GM23338 (cell line): Measurements from ENCODE around the gene SNRPD2.

ENCODE experiments used
- CTCF ChIP-seq, 2 experiments: fragments of 200-600 bp in 1 of 2; sonication (generic) in 1 of 2; conservative IDR thresholded peaks; 2 replicates each; pipeline versions ENCODE4 v1.5.1 to v1.6.1; 2016 to 2017; ENCODE audit warnings: antibody characterized with exemption in 2 of 2, low read depth in 2 of 2, mild to moderate bottlenecking in 2 of 2, moderate library complexity in 1 of 2
- EZH2 ChIP-seq: fragments of 200-600 bp; sonication (generic); IDR thresholded peaks from one replicate; pipeline ENCODE4 v1.8.0; 2017; ENCODE audit warnings: antibody characterized with exemption, mild to moderate bottlenecking, low read depth; ENCODE audit not compliant: unreplicated experiment
- EZH2phosphoT487 ChIP-seq: fragments of 200-600 bp; sonication (generic); IDR thresholded peaks from one replicate; pipeline ENCODE4 v1.8.1; 2018; ENCODE audit warnings: antibody characterized with exemption; ENCODE audit not compliant: unreplicated experiment
- STAT1 ChIP-seq: IDR thresholded peaks from one replicate; pipeline ENCODE4 v1.6.1; 2016; ENCODE audit warnings: antibody characterized with exemption; ENCODE audit not compliant: unreplicated experiment

GRCh38 chr19:45705710-45706415, 14.1 kb upstream of the SNRPD2 start:
- TF ChIP-seq CTCF (conservative IDR thresholded peaks at IDR 0.05; ENCODE audit: low read depth in 2 of 2): no peak
- TF ChIP-seq EZH2: no peak
- no peak for TF ChIP-seq STAT1
- no peak for TF ChIP-seq EZH2phosphoT487
